Endothelial cell of umbilical vein (primary cell): ENCODE measurements around the gene DACT2.

ENCODE experiments used
- EZH2 ChIP-seq: IDR thresholded peaks from 2 replicates; pipeline ENCODE4 v1.6.1; 2012; ENCODE audit warnings: borderline replicate concordance, low read depth, mild to moderate bottlenecking, moderate library complexity, low read length, inconsistent platforms; ENCODE audit not compliant: severe bottlenecking
- FOS ChIP-seq: IDR thresholded peaks from 2 replicates; pipeline ENCODE4 v1.6.1; 2011; ENCODE audit warnings: mild to moderate bottlenecking, low read length, moderate library complexity, borderline replicate concordance; ENCODE audit not compliant: insufficient read depth
- JUN ChIP-seq: IDR thresholded peaks from 2 replicates; pipeline ENCODE4 v1.6.1; 2011; ENCODE audit warnings: borderline replicate concordance, low read depth; ENCODE audit not compliant: insufficient read length, insufficient read depth
- MYC ChIP-seq: IDR thresholded peaks from one replicate; pipeline ENCODE4 v1.6.1; 2011; ENCODE audit warnings: mild to moderate bottlenecking, low read depth, low read length
- POLR2A ChIP-seq: IDR thresholded peaks from 2 replicates; pipeline ENCODE4 v1.6.1; 2012; ENCODE audit warnings: low read depth, mild to moderate bottlenecking, control low read depth, low read length
- POLR2AphosphoS5 ChIP-seq: IDR thresholded peaks from 2 replicates; pipeline ENCODE4 v1.6.1; 2012; ENCODE audit warnings: low read depth, mild to moderate bottlenecking, control low read depth, low read length, moderate library complexity; ENCODE audit not compliant: insufficient read depth
- TF ChIP-seq, protein P1 (sequence below), 2 donors: IDR thresholded peaks; 1 replicate in 1 of 2; 2 replicates in 1 of 2; pipeline ENCODE4 v1.5.1; 2011; ENCODE audit warnings: low read length in 2 of 2, mild to moderate bottlenecking in 2 of 2, moderate library complexity in 2 of 2, control low read depth in 1 of 2, inconsistent platforms in 1 of 2, low read depth in 1 of 2; ENCODE audit not compliant: insufficient read depth in 1 of 2; ENCODE audit errors: extremely low read depth in 1 of 2
- TF ChIP-seq, protein P2 (sequence below): IDR thresholded peaks from 2 replicates; pipeline ENCODE4 v1.6.1; 2011; ENCODE audit not compliant: insufficient read depth, insufficient read length

DNA sequence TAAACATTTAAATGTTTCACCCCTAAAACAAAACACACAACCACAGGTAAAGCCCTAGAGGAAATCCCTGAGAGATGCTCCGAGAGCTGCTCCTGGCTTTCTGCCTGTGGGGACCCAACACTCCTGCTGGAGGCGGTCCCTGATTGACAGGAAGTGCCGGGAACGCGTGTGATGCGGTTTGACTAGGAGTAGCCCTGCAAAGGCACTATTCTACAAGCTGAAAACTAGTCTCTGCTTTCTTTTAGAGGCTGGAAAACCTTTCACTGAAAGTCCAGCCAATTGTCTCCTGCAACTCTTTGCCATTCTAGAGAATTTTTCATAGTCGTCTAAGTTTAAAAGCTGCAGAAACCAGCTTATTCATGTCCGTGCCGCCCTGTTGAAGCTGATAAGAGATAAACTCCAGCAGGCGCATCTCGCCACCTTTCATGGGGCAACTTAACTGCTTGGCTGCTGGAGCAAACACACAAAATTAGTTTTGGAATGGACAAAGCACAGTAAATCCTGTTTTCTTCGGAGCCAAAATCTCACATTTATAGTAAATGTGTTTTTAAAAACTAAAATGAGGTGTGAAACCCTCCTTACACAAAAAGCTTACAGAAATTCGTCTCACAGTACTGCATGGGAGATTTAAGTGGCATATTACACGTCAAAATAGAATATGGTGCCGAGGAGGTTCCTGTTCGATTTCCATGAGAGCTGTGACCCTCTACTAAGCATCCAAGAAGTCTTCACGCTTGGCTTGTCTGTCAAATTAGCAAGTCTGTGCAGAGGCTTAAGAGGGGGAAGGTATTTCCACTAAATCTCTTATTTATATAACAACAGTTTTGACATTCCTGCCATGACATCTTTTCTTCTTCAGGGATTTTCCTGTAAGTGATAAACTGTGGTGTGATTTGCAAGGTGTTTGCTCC lies 46.9 kb downstream of the DACT2 start:
- TF ChIP-seq, protein P1, sequence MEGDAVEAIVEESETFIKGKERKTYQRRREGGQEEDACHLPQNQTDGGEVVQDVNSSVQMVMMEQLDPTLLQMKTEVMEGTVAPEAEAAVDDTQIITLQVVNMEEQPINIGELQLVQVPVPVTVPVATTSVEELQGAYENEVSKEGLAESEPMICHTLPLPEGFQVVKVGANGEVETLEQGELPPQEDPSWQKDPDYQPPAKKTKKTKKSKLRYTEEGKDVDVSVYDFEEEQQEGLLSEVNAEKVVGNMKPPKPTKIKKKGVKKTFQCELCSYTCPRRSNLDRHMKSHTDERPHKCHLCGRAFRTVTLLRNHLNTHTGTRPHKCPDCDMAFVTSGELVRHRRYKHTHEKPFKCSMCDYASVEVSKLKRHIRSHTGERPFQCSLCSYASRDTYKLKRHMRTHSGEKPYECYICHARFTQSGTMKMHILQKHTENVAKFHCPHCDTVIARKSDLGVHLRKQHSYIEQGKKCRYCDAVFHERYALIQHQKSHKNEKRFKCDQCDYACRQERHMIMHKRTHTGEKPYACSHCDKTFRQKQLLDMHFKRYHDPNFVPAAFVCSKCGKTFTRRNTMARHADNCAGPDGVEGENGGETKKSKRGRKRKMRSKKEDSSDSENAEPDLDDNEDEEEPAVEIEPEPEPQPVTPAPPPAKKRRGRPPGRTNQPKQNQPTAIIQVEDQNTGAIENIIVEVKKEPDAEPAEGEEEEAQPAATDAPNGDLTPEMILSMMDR (IDR thresholded peaks at IDR 0.05; ENCODE audit: extremely low read depth in 1 of 2, insufficient read depth in 1 of 2, low read depth in 1 of 2, low read length in 2 of 2), result no peak
- TF ChIP-seq POLR2AphosphoS5 (no peak), POLR2A (no peak), MYC (no peak), EZH2 (no peak), JUN (no peak), FOS (no peak)
- TF ChIP-seq, protein P2, sequence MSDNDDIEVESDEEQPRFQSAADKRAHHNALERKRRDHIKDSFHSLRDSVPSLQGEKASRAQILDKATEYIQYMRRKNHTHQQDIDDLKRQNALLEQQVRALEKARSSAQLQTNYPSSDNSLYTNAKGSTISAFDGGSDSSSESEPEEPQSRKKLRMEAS, result no peak
